ENCODE measurements around the gene CCDC157. TPM values are rescaled to one million over a fixed set of nuclear protein-coding genes. Genes with fewer than 3 reads are reported as not detected.

Gene CCDC157
- total RNA-seq, 1 donor from 2014 or later: 9.3 TPM

DNA sequence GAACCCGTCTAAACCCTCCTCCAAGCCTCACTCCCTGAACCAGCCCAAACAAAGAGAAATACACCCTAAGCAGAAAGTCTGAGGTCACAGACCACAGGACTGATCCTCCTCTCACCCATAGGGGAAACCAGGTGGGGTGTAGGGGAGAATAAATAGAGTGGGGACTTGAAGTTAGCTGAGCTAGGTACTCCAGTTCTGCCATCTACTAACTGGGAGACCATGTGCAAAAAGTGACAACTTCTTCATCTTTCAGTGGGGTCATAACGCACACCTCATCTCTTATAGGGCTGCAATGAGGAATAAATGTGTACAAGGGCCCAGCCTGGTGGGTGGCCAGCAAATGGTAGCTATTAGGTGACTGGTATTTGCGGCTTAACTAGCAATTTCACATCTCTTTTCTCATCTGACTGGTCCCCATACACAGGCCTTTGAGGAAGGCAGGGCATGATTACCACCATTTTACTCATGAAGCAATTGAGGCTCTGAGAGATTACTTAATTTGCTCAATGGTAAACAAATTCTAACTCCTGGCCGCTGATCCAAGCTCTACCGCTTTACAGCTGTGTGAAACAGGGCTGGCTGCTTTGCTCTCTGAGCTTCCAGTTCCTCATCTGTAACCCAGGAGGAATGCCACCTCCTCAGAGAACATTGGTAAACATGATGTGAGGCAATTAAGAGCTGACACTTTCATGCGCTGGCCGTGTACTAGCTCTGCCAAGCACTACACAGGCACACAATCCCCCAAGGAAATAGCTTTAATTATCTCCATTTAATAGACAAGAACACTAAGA lies 46.7 kb upstream of the CCDC157 start:
- Mint-ChIP-seq H3K27me3 (ENCODE audit: low read depth) (no peaks in the 10 kb centered on the region), H3K4me1 (peaks cover 23% of the 10 kb centered on the region), H3K9me3 (no peaks in the 10 kb centered on the region), H3K36me3 (ENCODE audit: low read depth) (no peaks in the 10 kb centered on the region), H3K4me3 (no peak overlapping the region), H3K27ac (ENCODE audit: unreplicated experiment) (peak overlapping the region; percentile 46)
- TF ChIP-seq, protein P1, sequence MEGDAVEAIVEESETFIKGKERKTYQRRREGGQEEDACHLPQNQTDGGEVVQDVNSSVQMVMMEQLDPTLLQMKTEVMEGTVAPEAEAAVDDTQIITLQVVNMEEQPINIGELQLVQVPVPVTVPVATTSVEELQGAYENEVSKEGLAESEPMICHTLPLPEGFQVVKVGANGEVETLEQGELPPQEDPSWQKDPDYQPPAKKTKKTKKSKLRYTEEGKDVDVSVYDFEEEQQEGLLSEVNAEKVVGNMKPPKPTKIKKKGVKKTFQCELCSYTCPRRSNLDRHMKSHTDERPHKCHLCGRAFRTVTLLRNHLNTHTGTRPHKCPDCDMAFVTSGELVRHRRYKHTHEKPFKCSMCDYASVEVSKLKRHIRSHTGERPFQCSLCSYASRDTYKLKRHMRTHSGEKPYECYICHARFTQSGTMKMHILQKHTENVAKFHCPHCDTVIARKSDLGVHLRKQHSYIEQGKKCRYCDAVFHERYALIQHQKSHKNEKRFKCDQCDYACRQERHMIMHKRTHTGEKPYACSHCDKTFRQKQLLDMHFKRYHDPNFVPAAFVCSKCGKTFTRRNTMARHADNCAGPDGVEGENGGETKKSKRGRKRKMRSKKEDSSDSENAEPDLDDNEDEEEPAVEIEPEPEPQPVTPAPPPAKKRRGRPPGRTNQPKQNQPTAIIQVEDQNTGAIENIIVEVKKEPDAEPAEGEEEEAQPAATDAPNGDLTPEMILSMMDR (conservative IDR thresholded peaks at IDR 0.05): no peak
- DNase-seq (ENCODE audit: low read depth, low spot score): no peak

DNA sequence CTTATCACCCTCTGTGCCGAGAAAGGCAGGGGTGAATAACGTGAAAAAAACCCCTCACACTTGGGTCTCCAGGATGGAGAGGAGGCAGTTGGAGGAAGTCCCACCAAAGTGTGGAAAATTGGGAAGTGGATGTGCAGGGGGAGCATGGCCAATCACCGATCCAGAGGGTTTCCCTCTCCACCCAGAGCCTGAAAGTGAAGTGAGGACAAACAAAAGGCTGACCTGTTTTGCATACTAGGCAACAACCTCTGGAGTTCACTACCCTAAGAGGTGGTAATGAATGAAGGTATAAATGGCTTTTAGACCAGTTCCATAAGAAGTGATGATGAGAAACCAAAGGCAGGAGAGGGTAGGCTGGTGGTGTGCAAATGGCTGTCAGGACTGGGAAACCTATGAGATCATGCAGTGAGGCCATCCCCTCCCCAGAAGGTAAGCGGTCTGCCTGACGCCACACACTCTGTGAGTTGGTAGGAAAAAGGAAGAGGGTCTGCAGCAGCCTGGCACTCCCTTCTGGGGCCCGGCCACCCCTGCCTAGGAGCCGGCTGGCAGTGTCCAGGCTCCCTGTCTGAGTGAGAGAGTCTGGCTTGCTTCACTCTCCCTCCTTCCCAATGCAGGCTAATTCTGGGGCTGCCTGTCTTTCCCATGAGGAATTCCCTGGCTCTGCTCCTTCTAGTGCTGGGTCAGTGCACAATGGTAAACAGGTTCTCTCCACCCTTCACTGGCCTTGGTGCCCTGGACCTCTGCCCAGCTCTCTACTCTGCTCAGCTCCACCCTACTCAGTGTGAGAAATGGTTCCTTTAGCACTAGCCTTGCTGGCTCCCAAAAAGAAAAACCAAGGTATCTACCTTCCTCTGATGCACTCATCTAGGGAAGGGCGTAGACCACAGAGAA lies 45.7 kb upstream of the CCDC157 start:
- no peak for DNase-seq (ENCODE audit: low read depth, low spot score)
- Mint-ChIP-seq H3K36me3 (ENCODE audit: low read depth) (no peaks in the 10 kb centered on the region), H3K27ac (ENCODE audit: unreplicated experiment) (peak overlapping the region; percentile 32), H3K27me3 (ENCODE audit: low read depth) (no peaks in the 10 kb centered on the region), H3K4me1 (peaks cover 16% of the 10 kb centered on the region), H3K4me3 (no peak overlapping the region), H3K9me3 (no peaks in the 10 kb centered on the region)
- TF ChIP-seq, protein P1 (conservative IDR thresholded peaks at IDR 0.05): no peak

- no peak overlapping the region for H3K27ac Mint-ChIP-seq (ENCODE audit: unreplicated experiment)
- no peaks in the 10 kb centered on the region for H3K27me3 Mint-ChIP-seq (ENCODE audit: low read depth)
- peaks cover 16% of the 10 kb centered on the region for H3K4me1 Mint-ChIP-seq
- no peaks in the 10 kb centered on the region for H3K36me3 Mint-ChIP-seq (ENCODE audit: low read depth)
- DNase-seq (ENCODE audit: low read depth, low spot score): no peak
- no peak overlapping the region for H3K4me3 Mint-ChIP-seq
- TF ChIP-seq, protein P1 (conservative IDR thresholded peaks at IDR 0.05): no peak
- no peaks in the 10 kb centered on the region for H3K9me3 Mint-ChIP-seq
Measured at GRCh38 chr22:30312053-30312452, 44.8 kb upstream of the CCDC157 start.

- H3K27ac Mint-ChIP-seq (ENCODE audit: unreplicated experiment): no peak overlapping the region
- no peaks in the 10 kb centered on the region for H3K27me3 Mint-ChIP-seq (ENCODE audit: low read depth)
- H3K4me1 Mint-ChIP-seq: peaks cover 9% of the 10 kb centered on the region
- H3K36me3 Mint-ChIP-seq (ENCODE audit: low read depth): no peaks in the 10 kb centered on the region
- DNase-seq (ENCODE audit: low read depth, low spot score): no peak
- no peak overlapping the region for H3K4me3 Mint-ChIP-seq
- TF ChIP-seq, protein P1 (conservative IDR thresholded peaks at IDR 0.05): no peak
- no peaks in the 10 kb centered on the region for H3K9me3 Mint-ChIP-seq
Measured at GRCh38 chr22:30313527-30314363, 43.1 kb upstream of the CCDC157 start.

GRCh38 chr22:30314915-30315314 lies 41.9 kb upstream of the CCDC157 start:
- Mint-ChIP-seq H3K9me3 (no peaks in the 10 kb centered on the region), H3K27me3 (ENCODE audit: low read depth) (no peaks in the 10 kb centered on the region), H3K27ac (ENCODE audit: unreplicated experiment) (no peak overlapping the region), H3K4me3 (no peak overlapping the region), H3K4me1 (peaks cover 14% of the 10 kb centered on the region), H3K36me3 (ENCODE audit: low read depth) (no peaks in the 10 kb centered on the region)
- no peak for DNase-seq (ENCODE audit: low read depth, low spot score)
- TF ChIP-seq, protein P1 (conservative IDR thresholded peaks at IDR 0.05): no peak
